Anterior cingulate cortex (tissue), 58 donors: ENCODE results near the gene CROCC2.
A peak's percentile ranks its signal among the peaks of the same experiment; 100 is the strongest.

Source experiments
- DNase-seq, 58 donors: peaks; one replicate each; lab custom pipeline; 2025; lab: John Stamatoyannopoulos, UW

The CROCC2 gene

GRCh38 chr2:240919786-240920782 is 13.9 kb downstream of the CROCC2 start:
- no peak for DNase-seq

- no peak for DNase-seq
These were observed 14.7 kb downstream of the CROCC2 start for GRCh38 chr2:240920783-240921231.

- peak in 14 of 58 donors; percentile 7 to 56 (median 32) for DNase-seq
These were observed 15.3 kb downstream of the CROCC2 start for GRCh38 chr2:240921311-240921994.

- no peak for DNase-seq
These were observed 15.8 kb downstream of the CROCC2 start for GRCh38 chr2:240921995-240922244.

GRCh38 chr2:240922245-240922981 is 16.3 kb downstream of the CROCC2 start:
- DNase-seq = no peak

- DNase-seq = no peak
These were observed 16.9 kb downstream of the CROCC2 start for GRCh38 chr2:240922982-240923537.

- DNase-seq = no peak
These were observed 19.0 kb downstream of the CROCC2 start for GRCh38 chr2:240925191-240925567.

- DNase-seq = no peak
These were observed 19.7 kb downstream of the CROCC2 start for GRCh38 chr2:240925568-240926515.

GRCh38 chr2:240926516-240927389 is 20.6 kb downstream of the CROCC2 start:
- no peak for DNase-seq

GRCh38 chr2:240927390-240927781 is 21.2 kb downstream of the CROCC2 start:
- DNase-seq = no peak

GRCh38 chr2:240928476-240929363 is 22.6 kb downstream of the CROCC2 start:
- DNase-seq = no peak

GRCh38 chr2:240929364-240930095 is 23.4 kb downstream of the CROCC2 start:
- DNase-seq = no peak

- no peak for DNase-seq
These were observed 24.0 kb downstream of the CROCC2 start for GRCh38 chr2:240930096-240930630.

GRCh38 chr2:240930631-240931318 is 24.6 kb downstream of the CROCC2 start:
- no peak for DNase-seq

- no peak for DNase-seq
These were observed 25.3 kb downstream of the CROCC2 start for GRCh38 chr2:240931319-240931949.
